Thyroid gland (tissue), 4 donors: ENCODE results near the gene CTPS1.

Experiments
- CTCF ChIP-seq, 6 experiments: fragments of 200-600 bp in 3 of 6; fragments of 450-650 bp in 3 of 6; sonication (generic) in 3 of 6; IDR thresholded peaks; one replicate each; pipeline ENCODE4 v1.5.1; 2016 to 2019; ENCODE audit warnings: antibody characterized with exemption in 6 of 6, mild to moderate bottlenecking in 2 of 6, inconsistent platforms in 1 of 6, moderate library complexity in 1 of 6
- POLR2A ChIP-seq, 2 donors: fragments of 450-650 bp; IDR thresholded peaks; one replicate each; pipeline ENCODE4 v1.6.1; 2017; ENCODE audit warnings: antibody characterized with exemption in 2 of 2, mild to moderate bottlenecking in 2 of 2, moderate library complexity in 1 of 2

GRCh38 chr1:41003640-41004220 lies 24.2 kb downstream of the CTPS1 start:
- peak in 4 of 6 experiments; percentile 28 to 51 (median 49) for TF ChIP-seq CTCF (IDR thresholded peaks at IDR 0.05)
- TF ChIP-seq POLR2A (IDR thresholded peaks at IDR 0.05): no peak
